ENCODE measurements around the gene SERPINB3. TPM values are rescaled to one million over a fixed set of nuclear protein-coding genes. Genes with fewer than 3 reads are reported as not detected.
"Not testable (repeated sequence)": the region's sequence is repeated elsewhere in the genome, so short reads cannot be mapped to it uniquely, and the experiment has no call there.

SERPINB3 gene
- polyA plus RNA-seq, 1 donor = not detected

DNA sequence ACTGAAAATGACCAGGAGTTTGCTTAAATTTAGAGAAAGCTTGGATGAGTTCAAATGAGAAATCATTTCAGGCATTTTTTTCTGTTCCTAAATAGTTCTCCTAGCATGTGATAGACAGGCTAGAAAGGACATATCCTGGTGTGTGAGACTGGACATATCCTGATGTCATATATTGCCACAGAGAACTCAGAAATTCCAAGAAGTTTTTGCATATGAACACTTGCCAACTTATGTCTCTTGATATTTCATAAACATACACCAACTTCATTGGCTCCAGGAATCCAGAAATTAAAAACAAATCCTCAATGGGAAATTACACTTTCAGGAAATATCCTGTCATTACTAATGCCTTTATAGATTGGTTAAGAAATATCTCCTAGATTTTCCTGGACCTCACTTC lies 14.8 kb downstream of the SERPINB3 start:
- no peak for DNase-seq (ENCODE audit: low read depth)

DNA sequence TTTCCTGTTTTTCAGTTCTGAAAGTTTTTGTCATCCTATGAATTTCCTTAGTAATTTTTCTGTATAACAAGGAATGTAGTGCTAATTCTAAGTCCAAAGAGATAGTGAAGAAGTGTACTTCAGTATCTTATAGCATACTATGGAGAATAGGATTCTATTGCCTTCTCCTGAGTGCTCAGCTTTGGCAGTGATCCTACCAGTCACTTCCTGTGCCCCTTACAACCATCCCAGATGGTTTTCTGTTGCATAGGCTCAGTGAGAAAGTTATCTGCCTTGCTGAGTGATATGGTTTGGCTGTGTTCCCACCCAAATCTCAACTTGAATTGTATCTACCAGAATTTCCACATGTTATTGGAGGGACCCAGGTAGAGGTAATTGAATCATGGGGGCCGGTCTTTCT lies 17.0 kb downstream of the SERPINB3 start:
- not testable (repeated sequence) for DNase-seq (ENCODE audit: low read depth)

DNA sequence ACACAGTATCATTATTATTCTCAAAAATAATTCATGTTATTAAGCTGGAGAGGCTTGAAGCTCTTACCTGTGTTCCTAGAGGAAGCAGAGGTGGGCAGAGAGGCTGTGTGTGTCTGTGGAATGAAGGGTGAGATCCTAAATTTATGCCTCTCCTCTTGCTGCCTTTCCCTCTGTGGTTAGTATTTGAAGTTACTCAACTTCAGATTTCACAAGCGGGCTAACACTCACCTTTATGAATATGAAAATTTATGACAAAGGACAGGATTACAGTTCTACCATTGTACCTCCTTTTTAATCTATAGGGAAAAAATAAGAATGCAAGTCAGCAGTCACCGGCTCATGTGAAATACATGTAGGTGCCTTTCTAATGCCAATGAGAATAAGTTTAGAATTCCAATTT lies 17.6 kb downstream of the SERPINB3 start, which contains the start of gene SERPINB4:
TSS of gene SERPINB4 (minus strand) at position 115 of the 400 bp plus-strand sequence. CDS start 679 bp downstream, outside the sequence.
- DNase-seq (ENCODE audit: low read depth) = not testable (repeated sequence)

DNA sequence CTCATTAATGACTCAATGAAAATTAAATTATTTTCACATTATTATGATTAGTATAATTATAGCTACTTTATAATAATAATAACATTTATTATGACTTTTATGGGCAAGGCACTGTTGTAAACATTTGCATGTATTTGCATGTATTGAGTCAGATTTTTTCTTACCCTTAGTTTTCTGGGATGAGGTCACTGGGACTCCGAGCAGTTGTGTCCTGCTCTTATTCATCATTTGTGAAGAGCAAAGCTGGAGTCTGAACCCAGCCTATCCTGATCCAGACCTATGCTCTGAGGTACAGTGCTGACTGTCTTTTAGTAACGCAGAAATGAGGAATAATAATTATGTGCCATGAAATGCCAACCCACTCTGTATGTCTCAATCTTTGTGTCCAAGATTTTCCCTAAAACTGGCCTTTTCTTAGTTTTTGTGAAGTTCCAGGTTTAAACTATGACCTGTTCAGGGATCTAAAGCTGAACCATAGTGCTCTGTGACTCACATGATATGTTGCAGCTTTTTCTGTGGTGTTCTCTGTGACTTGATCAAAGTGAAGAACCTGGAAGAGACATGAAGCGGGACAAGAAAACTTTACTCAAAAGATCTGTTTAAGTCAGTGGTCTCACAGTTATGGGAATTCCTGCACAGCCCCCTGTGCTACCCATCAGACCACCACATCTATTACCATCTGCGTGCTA lies 18.9 kb downstream of the SERPINB3 start:
- not testable (repeated sequence) for DNase-seq (ENCODE audit: low read depth)

DNA sequence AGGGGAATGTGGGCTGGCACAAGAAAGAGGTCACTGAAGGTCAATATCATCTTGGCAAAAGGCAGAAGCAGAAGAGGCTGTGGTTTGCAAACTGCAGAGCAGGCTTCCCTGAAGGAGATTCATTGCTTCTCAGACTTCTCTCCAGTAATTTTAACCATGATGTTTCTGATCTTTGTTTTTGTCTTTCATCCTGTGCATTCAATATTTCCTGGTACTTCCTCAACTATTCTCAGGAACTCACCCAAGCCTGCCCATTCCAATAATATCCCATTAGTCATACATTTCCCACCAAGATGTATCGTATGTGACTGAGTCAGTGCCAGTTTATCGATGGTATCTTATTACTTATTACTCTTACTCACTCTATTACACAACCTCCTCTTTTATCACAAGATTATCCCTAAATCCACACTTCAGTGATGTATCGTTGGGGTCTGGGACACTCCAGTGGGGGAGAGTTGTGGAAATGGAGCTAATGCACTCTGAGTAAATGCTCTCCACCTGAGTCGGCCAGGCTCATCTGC lies 20.5 kb downstream of the SERPINB3 start:
- DNase-seq (ENCODE audit: low read depth) = not testable (repeated sequence)

DNA sequence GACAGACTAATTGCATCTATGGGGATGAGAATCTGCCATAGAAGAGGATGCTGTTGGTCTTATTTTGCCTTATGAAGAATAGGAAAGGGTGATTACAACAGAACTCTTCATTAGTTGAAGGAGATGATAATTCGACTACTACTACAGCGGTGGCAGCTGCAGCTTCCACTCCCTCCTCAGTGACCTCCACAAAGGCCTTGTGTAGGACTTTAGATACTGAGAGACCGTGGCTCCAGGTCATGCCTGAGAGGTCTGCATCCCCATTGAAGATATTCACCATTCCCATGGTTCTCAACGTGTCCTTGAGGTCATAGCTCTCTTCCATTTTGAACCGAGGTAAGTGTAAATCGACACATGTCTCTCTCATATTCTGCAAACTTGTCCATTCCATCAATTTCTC lies 24.0 kb downstream of the SERPINB3 start:
- DNase-seq (ENCODE audit: low read depth) = no peak

DNA sequence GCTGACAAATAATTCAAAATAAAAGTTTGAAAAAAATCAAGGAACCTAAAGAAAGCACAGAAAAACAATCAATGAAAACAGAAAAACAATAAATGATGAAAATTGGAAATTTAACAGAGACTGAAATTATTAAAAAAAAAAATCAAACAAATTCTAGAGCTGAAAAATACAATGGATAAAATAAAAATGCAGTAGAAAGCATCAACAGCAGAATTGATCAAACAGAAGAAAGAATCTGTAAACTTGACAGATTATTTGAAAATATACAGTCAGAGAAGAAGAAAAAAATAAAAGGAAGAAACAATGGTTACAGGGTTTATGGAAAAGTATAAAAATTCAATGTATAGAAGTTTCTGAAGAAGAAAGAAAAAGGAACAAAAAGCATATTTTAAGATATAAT lies 33.9 kb downstream of the SERPINB3 start:
- no peak for DNase-seq (ENCODE audit: low read depth)

DNA sequence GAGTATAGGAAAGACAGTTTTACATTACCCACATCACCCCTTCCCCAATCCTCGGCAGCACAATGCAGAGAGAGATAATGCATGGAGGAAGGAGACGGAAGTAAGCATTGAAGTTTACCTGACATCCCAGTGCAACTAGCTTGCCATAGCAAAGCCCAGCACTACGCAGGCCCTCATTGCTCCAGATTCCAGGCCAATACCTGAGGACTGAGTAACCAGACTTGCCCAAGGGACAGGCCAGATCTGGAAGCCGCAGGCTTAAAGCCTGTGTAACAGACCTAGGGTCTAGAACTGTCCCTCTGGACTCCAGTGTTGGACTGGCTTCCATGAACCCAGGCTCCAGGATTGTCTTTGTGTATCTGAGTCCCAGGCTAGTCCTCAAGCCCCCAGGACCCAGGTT lies 35.3 kb downstream of the SERPINB3 start:
- no peak for DNase-seq (ENCODE audit: low read depth)

DNA sequence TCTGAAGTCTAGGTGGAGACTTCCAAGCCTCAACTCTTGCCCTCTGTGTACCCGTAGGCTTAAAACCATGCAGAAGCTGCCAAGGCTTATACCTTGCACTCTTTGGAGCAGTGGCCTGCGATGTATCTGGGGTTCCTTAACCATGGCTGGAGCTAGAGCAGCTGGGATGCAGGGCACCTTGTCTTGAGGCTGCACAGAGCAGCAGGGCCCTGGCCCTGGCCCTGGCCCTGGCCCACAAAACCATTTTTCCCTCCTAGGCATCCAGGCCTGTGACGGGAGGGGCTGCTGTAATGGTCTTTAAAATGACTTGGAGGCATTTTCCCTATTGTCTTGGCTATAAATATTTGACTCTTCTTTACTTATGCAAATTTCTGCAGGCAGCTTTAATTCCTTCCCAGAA lies 36.8 kb downstream of the SERPINB3 start:
- DNase-seq (ENCODE audit: low read depth) = no peak

DNA sequence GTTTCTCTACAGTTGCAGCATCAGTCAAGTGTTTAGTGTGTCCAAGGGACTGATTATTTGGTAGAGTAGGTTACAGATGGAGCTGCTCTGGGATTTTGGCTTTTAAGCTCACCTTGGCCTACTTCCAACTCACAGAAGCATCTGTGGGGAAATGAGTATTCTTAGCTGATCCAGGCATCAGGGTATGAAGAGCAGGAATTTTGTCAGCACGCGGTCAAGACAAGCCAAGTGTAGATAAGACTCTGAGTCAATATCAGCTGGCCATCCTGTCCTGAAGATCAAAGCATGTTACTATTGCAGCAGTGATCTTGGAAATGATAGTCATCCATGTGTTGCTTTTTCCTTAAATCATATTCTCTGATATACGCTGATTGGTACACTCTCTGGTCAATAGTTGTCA lies 42.0 kb downstream of the SERPINB3 start:
- DNase-seq (ENCODE audit: low read depth) = no peak

DNA sequence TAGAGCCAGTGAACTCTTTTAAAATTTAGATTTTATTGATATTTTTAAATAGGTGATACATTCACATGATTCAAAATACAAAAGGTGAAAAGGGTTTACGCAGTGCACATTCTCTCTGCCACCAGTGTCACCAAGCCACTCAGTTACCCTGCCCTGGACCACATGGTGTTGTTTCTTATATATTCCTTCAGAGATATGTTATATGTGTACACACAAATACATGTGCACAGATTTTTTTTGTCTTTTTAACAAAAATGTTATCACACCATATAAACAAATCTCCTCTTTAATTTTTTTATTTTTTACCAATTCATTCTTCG lies 43.8 kb downstream of the SERPINB3 start:
- DNase-seq (ENCODE audit: low read depth) = no peak

DNA sequence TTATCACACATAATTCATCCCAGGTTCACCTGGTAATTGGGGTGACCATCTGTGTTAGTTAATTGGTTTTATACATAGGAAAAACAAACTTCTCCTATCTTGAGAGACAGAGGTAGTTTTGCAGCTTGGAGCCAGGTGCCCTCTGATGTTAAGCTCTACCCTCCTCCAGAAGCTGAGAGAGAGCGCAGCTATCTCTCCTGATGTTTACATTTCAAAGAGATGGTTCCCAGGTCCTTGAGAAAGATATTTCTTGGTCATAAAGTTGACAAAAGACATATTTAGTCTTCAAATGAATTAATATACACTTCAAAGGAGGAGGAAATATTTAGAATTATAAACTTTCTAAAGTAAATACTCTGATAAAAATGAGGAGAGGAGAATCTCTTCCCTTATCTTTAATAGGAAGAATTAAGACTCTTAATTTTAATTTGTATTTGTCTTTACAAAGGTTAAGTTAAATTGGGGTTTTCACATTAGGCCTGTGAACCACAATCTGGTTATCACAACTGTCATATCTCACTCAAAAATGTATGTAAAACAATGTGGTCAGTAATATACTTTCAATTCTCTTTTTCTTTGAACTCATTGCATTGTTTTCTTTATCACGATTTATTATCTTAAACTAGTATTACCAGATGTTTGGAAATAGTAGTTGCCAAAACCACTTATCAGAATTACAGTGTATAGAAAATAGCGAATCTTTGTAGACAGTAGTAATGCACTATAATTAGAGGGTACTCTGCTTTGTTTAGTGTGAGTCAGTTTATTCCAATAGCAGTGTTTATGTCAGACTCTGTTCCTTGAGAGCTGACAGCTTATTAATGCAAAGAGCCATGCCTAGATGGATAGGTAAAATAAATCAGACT lies 44.4 kb downstream of the SERPINB3 start:
- DNase-seq (ENCODE audit: low read depth) = no peak

DNA sequence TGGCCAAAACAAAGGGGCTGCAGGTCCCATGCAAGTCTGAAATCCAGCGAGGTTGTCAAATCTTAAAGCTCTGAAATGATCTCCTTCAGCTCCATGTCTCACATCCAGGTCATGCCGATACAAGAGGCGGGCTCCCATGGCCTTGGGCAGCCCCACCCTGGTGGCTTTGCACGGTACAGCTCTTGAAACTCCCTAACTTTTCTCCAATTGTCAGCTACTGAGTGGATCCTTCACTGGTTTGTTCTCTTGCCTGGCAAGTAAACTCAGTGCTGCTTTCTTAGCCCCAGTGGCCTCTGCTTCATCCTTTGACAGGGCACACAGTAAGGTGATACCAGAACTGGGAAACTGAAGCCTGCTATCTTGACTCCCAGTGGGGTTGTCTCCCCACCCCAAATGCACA lies 48.3 kb downstream of the SERPINB3 start:
- no peak for DNase-seq (ENCODE audit: low read depth)

DNA sequence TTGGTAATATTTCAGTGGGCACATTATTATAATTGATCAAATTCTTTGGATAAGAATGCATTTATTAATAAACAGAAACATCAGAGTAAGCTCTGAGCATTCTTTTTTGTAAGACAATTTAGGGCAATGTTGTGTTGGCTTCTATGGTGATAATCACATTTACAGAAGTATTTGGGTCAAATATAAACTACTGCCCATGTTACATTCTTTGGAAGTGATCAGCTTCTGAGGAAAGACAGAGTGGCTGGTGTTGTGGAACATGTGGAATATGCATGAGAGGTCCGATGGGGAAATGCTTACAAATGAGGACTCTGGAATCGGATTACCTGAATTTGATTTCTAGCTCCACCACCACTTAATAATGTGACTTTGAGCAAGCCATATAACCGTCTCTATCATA lies 55.2 kb downstream of the SERPINB3 start:
- no peak for DNase-seq (ENCODE audit: low read depth)

Other genes starting within 250 kb of the SERPINB3 start
- gene VPS4B, start 239.4 kb downstream of the SERPINB3 start, polyA plus RNA-seq (ENCODE audit: insufficient read length) = 24.1 TPM
- gene SERPINB5, start 184.9 kb downstream of the SERPINB3 start, polyA plus RNA-seq (ENCODE audit: insufficient read length) = not detected
- gene SERPINB12, start 119.5 kb downstream of the SERPINB3 start, polyA plus RNA-seq (ENCODE audit: insufficient read length) = 0.53 TPM
- not detected for gene SERPINB13, start 74.5 kb downstream of the SERPINB3 start, polyA plus RNA-seq (ENCODE audit: insufficient read length)
- not detected for gene SERPINB4, start 17.6 kb downstream of the SERPINB3 start, polyA plus RNA-seq (ENCODE audit: insufficient read length)
- gene SERPINB11, start 41.1 kb upstream of the SERPINB3 start, polyA plus RNA-seq (ENCODE audit: insufficient read length) = not detected
- gene SERPINB7, start 113.5 kb upstream of the SERPINB3 start, polyA plus RNA-seq (ENCODE audit: insufficient read length) = not detected
- gene SERPINB2, start 225.8 kb upstream of the SERPINB3 start, polyA plus RNA-seq (ENCODE audit: insufficient read length) = not detected
- 0.27 TPM for gene SERPINB10, start 246.1 kb upstream of the SERPINB3 start, polyA plus RNA-seq (ENCODE audit: insufficient read length)